GM19043 (cell line): ENCODE data around the gene FAM47B.

Experiments
- ATAC-seq: cut with Tn5 transposase; IDR thresholded peaks from one replicate; pipeline ENCODE4 v1.9.1; 2021; ENCODE audit warnings: low read depth; ENCODE audit not compliant: unreplicated experiment

Gene FAM47B

GRCh38 chrX:34942496-34942895, at the start of gene FAM47B:
FAM47B (plus strand) TSS chrX:34942796; CDS start chrX:34942832, 36 bp downstream.
- no peak for ATAC-seq

- no peak for ATAC-seq
These were observed 48.9 kb upstream of the FAM47B start for GRCh38 chrX:34893741-34894140.

GRCh38 chrX:34900691-34901090, 41.9 kb upstream of the FAM47B start:
- ATAC-seq = no peak

- no peak for ATAC-seq
These were observed 40.8 kb upstream of the FAM47B start for GRCh38 chrX:34901761-34902160.

GRCh38 chrX:34903316-34903715, 39.3 kb upstream of the FAM47B start:
- no peak for ATAC-seq

GRCh38 chrX:34909151-34909550, 33.4 kb upstream of the FAM47B start:
- ATAC-seq = no peak

- ATAC-seq = no peak
These were observed 27.0 kb upstream of the FAM47B start for GRCh38 chrX:34915463-34916225.

GRCh38 chrX:34917146-34917545, 25.4 kb upstream of the FAM47B start:
- no peak for ATAC-seq

GRCh38 chrX:34918091-34918736, 24.4 kb upstream of the FAM47B start:
- ATAC-seq = no peak

GRCh38 chrX:34918856-34919255, 23.7 kb upstream of the FAM47B start:
- ATAC-seq = no peak

- no peak for ATAC-seq
These were observed 14.7 kb upstream of the FAM47B start for GRCh38 chrX:34927866-34928265.

- no peak for ATAC-seq
These were observed 639 bp downstream of the FAM47B start for GRCh38 chrX:34943235-34943634.

GRCh38 chrX:34956916-34957315, 14.3 kb downstream of the FAM47B start:
- ATAC-seq = no peak

- ATAC-seq = no peak
These were observed 19.1 kb downstream of the FAM47B start for GRCh38 chrX:34961662-34962061.

GRCh38 chrX:34972206-34972605, 29.6 kb downstream of the FAM47B start:
- no peak for ATAC-seq

GRCh38 chrX:34978171-34978570, 35.6 kb downstream of the FAM47B start:
- ATAC-seq = no peak

- no peak for ATAC-seq
These were observed 45.0 kb downstream of the FAM47B start for GRCh38 chrX:34987646-34988045.
